DMS153 treated with DMSO at 0.1 percent for 48 hours (cell line): ENCODE results near the gene ZSWIM7.

Experiments used
- DNase-seq: peaks from one replicate; lab custom pipeline; 2025; ENCODE audit not compliant: unreplicated experiment; lab: John Stamatoyannopoulos, UW

ZSWIM7 gene

DNA sequence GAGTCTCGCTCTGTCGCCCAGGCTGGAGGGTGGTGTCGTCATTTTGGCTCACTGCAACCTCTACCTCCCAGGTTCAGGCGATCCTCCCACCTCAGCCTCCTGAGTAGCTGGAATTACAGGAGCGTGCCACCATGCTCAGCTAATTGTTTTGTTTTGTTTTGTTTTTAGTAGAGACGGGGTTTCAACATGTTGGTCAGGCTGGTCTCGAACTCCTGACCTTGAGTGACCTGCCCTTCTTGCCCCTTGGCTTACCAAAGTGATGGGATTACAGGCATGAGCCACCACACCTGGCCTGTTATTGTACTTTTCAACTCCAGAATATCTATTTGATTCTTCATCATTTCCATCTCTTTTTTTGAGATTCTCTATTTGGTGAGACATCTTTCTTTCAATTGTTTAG, 63.6 kb downstream of the ZSWIM7 start:
- DNase-seq: no peak

DNA sequence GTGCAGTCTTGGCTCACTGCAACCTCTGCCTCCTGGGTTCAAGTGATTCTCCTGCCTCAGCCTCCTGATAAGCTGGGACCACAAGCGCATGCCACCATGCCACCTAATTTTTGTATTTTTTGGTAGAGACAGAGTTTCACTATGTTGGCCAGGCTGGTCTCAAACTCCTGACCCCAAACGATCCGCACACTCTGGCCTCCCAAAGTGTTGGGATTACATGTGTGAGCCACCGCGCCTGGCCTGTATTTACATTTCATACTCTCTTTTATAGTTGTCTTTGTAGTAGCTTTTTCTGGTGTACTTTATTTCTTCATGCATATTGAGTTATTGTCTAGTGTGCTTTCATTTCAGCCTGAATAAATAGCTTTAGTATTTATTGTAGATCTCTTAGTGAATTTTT, 64.6 kb downstream of the ZSWIM7 start:
- no peak for DNase-seq

DNA sequence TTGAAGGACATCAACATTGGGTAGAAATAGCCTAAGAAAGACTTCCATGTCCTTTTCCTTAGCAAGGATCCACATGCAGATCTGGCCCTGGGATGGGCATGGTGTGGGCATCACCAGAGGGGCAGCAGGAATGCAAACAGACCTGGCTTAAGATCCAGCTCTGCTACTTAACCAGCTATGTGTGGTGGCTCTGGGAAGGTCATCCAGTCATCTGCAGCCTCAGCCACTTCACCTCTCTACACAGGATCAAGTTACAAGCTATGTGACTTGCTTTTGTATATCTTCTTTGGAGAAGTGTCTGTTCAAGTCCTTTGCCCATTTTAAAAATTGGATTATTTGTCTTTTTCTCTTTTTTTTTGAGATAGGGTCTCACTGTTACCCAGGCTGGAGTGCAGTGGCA, 68.1 kb downstream of the ZSWIM7 start:
- DNase-seq: no peak

DNA sequence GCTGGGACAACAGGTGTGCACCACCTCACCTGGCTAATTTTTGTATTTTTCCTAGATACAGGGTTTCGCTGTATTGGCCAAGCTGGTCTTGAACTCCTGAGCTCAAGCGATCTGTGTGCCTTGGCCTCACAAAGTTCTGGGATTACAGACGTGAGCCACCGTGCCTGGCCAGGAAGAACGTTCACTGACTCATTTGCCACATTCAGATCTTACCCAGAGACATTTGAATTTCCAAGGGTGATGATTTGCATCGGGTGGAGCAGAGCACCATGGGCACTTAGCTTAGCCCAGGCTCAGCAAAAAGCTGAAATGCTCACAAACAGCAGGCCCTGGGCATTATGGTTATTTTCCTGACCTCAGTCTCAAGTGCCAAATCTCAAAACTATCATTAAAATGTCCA, 69.1 kb downstream of the ZSWIM7 start:
- DNase-seq: no peak

DNA sequence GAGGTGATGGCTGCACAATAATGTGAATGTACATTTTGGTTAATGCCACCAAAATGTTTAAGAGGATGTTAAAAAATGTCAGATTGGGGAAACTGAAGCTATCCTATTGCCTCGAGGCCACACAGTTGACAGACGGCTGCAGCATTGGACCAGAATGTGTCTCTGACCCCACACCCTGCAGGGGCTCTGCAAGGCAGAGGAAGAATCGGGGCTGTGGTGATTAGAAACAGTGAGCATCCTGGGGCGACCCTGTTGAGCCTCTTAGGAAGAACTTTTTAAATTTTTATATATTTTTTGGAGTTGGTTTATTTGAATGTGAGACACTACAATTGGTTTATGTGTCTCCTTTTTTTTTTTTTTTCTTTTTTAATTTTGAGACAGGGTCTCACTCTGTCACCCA, 69.6 kb downstream of the ZSWIM7 start:
- DNase-seq: no peak

DNA sequence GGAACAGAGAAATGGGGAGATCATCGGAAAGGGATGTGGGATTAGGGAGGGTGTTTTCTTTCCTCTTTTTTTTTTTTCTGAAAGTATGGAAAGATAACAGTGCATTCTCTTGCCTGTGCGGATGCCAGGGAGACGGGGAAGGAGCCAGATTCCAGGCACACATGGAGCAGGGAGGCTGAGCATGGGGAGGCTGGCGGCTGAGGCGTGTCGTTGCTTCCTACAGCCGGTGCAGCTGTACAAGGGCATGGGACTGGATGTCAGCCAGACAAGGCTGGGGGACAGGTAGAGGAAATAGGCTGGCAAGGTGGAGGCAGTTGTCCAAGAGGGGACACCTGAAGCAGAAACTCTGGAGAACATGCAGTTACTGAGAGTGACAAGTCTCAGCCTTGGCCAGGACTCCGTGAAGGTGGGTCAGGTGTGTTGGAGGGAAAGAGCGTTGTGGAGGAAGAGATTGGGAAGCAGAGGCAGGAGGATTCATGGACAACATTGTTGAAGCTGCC, 71.2 kb downstream of the ZSWIM7 start:
- DNase-seq: no peak
